SW480 (cell line): ENCODE data around the gene NFKBIE.

Experiments used
- DNase-seq: peaks from one replicate; pipeline ENCODE4 v3.0.0-alpha.2; 2016; ENCODE audit warnings: low spot score

The NFKBIE gene

DNA sequence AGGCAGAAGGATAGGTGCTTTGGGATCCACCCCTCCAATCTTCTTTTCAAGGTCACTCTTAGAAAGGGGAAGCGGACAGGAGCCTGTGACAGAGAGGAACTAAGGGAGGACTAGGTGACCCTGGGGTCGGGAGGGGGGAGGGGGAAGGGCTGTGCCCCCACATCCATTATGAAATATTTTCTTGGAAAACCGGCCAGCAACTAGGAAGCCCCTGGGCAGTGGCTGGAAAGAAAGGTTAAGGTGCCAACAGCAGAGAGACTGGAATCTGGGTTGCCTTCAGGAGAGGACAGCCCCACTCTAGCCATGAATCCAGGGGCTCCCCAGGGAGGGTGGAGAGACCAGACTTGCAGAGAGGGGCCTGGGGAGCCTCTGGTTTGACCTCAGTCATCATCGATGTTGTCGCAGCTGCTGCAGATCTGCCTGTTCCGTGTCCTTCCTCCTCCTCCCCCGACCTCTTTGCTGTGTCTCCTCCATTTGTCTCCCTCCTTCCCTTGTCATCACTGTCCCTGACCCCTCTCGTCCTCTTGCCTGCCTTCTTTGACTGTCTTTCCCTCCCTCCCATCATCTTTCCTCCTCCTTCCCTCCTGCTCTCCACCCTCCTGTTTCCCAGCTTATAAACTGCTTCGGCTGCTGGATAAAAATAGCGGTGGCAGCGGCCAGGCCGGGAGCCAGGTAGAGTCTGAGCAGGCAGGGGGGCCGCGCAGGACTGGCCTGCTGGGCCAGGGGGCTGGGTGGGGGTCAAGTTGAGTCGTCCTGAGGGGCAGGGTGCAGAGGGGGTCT lies 38.8 kb downstream of the NFKBIE start:
- no peak for DNase-seq

DNA sequence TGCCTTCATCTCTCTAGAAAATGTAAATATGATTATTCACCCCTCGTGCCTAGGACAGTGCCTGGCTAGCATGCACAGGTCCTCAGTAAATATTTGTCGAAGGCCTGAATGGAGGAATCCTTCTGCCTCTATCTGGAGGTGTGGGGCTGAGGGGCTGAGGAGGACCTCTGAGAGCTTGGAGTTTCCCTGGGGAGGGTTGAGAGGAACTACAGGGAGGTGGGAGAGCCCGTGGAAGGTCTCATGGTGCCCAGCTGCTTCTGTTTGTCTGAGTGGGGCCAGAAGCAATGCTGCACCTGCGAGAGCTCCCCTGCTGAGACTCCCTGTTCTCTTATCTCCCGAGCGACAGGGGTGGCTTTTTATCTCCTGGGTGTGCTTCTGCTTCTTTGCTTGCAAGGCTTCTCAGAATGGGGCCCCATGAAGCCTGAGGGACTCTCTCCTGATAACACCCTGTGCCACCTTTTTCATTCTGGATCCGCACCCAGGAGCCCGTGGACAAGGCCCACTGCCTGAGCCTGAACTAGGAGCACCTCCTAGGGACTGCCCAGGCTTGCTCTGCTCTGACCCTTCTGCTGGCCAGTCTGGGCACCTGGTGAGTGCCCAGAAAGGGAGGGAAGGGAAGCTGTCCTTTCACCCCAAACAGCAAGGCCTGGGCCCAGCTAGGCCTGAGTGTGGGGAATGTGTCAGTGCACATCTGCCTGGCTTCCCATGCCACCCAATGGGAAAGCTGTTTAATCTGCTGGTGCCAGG lies 39.6 kb downstream of the NFKBIE start:
- DNase-seq = no peak

DNA sequence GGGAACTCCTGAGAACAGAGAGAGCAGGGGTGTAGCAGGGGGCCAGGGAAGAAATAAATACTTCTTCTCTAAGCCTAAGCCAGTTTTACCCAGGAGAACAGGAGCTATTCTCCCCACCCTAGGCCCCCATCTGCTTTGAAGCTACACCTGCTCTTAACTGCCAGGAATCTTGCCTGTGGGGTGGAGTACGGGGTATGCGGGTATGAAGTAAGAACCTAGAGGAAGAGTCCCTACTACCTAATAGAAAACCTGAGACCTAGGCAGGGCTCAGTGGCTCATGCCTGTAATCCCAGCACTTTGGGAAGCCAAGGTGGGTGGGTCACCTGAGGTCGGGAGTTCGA lies 40.4 kb downstream of the NFKBIE start:
- DNase-seq = no peak

DNA sequence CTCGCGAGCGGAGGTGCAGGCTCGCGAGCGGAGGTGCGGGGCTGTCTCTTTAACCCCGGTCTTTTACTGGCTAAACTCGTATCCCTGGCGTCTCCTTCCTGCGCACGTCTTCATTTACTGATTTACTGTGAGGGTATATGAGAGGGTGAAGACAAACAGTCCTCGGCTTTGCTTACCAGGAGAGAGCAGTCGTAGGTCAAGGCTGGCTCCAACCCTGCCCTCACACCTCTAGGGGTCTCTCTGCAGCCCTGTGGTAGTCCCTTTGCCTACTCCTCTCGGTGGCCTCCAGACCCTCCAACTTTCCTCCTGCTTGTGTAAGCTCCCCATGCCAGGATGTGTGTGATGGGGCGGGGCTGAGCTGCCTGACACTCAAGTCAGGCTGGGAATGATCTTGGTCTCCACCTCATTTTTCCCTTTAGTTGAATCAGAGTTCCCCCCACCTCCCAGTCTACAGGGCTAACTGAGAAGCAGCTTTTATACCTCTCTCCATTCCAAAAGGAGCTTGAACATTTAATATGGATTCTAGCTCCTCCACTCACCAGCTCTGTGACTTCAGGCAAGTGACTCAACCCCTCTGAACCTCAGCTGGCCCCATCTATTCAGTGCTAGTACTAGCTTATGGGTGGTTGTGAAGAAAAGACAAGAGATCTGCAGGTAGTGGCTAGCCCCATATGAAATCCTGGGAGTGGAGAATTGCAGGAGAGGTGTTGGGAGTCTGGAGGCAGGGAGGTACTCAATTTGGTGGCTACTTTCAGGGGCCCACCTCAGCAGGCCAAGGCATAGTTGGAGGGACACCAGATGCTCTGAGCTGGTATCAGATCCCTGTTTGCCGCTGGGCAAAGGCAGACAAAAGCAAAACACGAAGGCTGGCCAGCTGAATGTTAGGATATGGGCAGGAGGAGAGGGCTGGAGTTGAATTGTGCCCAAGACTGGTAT lies 41.1 kb downstream of the NFKBIE start:
- peak; percentile 41 for DNase-seq

DNA sequence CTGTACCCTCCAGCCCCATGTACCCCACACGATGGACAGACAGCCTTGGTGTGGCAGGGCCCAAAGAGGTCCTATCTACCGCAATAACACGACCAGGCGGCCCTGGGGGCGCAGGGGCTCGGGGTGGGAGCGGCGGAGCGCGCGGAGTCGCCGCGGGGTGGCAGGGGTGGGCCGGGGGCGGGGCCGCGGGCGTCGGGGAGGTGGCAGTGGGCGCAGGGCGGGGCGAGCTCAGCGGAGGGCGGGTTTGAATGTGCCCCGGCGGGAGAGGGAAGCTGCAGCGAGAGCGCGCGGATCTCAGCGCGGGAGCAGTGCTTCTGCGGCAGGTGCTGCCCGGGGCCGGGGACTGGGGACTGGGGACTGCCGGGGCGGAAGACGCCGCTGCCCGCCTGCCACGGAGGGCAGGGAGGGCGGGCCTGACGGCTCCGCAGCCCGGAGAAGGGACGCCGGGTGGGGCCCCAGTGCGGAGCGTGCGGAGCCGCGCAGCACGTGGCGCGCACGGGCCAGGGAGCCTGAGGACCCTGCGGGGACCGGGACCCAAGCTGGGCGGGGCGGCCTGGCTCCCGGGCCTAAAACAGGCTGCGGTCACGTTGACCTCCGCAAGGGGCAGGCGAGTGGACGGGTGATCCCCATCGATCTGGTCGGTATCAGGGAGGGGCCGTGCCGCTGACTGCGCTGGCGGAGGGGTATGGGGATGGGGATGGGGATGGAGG lies 41.9 kb downstream of the NFKBIE start, which contains the start of gene SLC29A1:
Gene SLC29A1 (plus strand): TSS at position 277 of the 710 bp plus-strand sequence. CDS start 3,719 bp downstream, outside the sequence.
- peak; percentile 67 for DNase-seq

DNA sequence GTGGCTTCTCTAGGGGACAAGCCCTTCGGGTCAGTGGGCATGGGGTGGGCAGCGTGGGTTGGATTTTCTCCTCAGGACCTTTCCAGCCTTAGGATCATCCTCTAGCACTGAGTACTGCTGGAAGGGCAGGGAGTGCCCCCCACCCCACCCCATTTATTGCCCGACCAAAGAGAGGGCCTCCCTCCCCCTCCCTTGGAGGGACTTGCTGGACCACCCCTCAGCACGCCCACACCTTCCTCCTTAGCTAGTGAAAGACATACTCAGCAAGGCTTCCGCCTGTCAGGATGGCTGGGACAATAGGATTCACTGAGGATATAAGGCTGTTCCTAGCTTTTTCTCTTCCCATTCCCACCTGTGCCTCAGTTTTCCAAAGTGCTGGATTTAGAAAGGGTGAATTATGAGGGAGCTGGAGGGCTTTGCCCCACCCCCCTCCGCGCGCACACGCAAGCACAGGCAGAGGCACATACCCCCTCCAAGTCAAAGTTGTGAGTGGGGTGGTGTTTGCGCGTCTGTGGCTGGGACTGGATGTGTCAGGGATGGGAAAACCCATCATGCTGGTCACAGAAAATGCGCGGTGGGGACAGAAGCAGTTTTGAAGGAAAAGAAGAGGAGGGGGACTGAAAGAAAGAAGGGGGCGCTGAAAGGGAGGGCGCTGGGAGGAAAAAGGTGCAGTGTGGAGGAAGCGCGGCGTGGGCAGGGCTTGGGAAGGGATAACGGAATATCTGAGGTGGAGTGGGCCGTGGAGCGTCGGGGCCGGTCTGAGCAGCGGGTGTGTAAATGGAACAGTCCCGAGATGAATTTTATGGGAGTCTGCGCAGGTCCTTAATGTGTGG lies 42.6 kb downstream of the NFKBIE start:
- no peak for DNase-seq

DNA sequence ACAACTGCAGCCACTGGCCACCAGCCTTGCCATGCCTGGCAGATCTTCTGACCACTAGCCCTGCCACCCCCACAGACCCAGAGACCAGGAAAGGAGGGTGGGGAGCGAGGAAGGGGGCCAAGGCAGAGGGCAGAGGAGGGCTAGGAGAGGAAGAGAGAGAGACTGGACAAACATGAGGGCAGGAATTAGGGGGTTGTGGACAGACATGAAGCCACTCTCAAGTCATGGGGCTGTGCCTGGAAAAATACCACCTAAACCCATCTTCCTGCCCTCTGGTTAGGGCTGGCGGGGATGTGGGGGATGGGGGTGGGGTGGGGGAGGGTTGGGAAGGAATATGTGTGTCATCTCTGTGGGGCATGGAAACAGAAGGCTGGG lies 43.4 kb downstream of the NFKBIE start:
- DNase-seq = no peak

DNA sequence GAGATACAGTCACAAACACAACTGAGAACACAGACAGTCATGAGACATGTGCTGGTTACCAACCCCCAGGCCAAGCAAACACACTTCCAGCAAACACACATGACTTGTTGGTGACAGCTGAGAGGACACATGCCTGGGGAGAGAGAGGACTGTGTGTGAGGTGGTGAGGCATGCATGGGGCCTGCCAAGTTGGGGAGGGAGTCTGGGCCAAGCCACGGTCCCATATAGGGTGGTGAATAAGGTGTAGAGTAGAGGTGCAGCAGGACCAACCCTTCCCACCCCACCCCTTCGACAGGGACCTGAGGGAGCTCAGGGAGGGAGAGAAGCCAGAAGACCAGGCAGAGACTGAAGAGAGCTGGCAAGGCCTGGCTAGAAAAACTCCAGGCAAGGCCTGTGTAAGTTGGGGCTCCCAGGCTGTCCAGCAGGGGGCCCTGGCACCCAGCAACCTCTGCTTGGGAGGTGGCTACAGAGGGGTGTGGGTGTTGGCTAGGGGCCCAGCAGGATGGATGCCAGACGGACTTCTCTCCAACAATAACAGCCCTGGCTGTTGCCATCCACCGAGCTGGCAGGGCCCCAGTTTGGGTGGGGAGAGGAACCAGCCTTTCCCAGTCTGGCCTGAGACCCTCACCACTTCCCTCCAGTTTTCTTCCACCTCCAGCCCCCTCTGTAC lies 43.9 kb downstream of the NFKBIE start:
- DNase-seq = peak; percentile 78

DNA sequence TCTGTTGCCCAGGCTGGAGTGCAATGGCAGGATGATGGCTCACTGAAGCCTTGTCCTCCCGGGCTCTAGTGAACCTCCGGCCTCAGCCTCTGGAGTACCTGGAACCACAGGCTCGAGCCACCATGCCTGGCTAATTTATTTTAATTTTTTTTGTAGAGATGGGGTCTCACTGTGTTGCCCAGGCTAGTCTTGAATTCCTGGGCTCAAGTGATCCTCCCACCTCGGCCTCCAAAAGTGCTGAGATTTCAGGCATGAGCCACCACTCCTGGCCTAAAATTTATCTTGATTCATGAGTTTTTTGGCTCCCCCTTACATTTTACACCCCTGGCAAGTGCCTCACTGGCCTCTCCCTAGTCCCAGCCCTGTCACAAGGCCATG lies 44.4 kb downstream of the NFKBIE start:
- no peak for DNase-seq

DNA sequence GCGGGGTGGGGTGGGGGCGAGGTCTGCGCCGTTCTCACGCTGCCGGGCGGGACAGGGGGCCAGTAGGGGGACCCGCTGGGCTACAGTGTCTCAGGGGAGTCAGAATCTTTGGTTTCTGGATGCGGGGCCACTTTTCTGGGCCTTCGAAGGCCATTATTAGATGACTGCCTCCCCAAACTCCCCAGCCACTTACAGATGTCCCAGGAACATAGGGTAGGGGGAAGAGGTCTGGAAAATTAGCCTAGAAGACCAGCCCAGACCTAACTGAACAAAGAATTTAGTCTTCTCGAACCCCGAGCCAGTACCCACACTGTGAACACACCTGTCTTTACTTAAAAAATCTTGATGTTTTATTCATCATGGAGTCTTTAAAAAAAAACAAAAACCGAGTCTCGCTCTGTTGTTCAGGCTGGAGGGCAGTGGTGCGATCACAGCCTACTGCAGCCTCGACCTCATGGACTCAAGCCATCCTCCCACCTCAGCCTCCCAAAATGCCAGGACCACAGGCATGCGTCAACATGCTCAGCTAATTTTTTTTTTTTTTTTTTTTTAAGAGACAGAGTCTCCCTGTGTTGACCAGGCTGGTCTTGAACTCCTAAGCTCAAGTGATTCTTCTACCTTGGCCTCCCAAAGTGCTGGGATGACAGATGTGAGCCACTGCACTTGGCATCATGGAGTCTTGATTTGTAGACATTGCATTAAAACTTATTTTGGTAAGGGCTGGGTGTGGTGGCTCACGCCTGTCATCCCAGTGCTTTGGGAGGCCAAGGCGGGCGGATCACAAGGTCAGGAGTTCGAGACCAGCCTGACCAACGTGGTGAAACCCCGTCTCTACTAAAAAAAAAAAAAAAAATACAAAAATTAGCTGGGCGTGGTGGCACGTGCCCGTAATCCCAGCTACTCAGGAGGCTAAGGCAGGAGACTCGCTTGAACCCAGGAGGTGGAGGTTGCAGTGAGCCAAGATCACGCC lies 45.3 kb downstream of the NFKBIE start:
- no peak for DNase-seq

DNA sequence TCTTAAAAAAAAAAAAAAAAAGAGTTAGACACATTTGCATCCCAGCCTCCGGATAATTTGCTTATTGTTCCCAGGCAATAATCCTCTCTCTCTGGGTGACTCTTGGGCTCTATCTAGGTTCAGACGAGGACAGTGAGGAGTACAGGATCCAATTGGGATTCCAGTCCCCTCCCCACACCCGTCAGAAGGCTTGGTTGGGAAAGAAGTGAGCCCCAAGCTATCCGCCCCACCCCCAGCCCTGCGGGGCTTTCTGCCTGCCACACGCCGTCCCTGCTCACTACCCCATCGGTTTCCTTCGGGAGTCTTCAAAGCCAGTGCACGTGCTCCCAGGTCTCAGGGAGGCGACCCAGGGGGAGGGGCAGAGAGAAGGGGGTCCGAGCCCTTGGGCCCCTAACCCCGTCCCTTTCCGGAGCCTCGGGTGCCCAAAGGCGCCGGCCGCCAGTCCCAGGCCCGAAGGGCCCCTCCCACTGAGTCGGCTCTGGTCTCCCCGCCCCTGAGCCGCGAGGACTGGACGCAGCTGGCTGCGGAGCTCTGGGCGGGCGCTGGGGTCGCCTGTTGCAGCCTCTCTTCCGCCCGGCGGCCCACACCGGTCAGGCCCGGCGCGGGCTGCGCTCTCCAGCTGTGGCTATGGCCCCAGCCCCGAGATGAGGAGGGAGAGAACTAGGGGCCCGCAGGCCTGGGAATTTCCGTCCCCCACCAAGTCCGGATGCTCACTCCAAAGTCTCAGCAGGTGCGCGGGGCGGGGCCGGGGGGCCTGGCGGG lies 46.1 kb downstream of the NFKBIE start:
- peak; percentile 69 for DNase-seq

DNA sequence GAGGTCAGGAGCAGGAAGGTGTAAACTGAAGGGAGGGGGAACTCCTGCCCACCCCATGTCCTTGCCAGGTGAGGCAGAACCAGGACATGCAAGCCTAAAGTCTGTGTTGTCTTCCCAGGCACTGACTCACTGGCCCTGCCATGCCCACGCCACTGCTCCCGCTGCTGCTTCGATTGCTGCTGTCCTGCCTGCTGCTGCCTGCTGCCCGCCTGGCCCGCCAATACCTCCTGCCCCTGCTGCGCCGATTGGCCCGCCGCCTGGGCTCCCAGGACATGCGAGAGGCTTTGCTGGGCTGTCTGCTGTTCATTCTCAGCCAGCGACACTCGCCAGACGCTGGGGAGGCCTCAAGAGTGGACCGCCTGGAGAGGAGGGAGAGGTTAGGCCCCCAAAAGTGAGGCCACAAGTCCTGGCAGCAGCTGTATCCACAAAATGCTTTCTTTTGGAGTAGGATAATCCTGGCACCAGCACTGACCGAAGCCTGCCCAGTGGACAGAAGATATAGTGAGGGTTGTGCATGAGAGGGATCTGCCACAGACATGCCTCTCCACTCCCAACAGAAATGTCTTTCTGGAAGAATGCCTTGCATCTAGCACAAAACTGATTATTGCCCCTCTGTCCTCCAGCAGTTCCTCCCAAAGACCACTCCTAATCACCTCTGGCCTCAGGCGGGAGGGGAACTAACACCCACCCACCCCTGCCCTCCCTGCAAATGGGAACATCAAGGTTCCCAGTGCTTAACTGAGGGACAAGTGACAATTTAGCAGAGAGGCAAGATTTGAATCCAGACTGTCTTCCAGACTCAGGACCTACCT lies 47.8 kb downstream of the NFKBIE start:
- no peak for DNase-seq

DNA sequence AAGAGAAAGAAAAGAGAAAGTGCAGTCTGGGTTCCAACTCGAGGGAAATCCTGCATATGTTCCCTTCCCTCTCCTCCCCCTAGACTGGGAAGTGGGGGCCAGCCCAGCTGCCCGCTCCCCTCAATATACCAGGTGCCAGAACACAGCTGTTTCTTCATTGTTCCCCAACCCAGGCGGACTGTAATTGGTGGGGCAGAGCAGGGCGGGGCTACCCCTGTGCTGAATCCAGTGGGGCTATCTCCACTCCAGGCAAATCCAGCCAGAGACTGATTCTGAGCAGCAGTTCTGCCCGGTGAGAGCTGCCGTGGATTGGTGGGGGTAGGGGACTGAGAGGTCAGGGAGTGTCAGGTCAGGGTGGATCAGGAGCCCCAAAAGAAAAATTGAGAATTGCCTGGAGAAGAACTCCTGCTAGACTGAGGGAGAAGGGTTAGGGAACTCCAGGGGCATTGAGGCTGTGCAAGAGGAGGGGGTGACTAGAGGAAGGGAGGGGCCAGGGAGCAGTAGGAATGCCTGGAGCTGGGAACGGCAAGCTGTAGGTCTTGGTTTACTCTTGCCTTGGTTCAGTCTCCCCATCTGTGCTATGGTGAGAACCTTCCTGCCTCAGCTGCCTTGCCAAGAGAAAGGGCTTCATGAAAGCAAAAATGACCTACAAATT lies 48.5 kb downstream of the NFKBIE start, which contains the start of gene MYMX:
Gene MYMX (plus strand): TSS at position 250 of the 655 bp plus-strand sequence. CDS start 546 bp downstream, outside the sequence.
- DNase-seq = no peak

DNA sequence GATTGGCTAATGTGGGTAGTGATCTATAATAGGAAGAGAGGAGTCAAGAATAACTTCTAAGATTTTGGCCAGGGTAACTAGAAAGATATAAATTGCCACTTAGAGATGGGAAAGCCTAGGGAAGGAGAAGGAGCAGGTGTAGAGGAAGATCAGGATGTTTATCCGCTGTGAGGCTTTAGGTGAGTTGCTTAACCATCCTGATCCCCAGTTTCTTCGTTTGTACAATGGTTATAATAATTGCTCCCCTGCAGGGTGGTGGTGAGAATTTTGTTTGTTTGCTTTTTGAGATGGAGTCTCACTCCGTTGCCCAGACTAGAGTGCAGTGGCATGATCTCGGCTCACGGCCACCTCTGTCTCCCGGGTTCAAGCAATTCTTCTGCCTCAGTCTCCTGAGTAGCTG lies 51.0 kb downstream of the NFKBIE start:
- DNase-seq = no peak

DNA sequence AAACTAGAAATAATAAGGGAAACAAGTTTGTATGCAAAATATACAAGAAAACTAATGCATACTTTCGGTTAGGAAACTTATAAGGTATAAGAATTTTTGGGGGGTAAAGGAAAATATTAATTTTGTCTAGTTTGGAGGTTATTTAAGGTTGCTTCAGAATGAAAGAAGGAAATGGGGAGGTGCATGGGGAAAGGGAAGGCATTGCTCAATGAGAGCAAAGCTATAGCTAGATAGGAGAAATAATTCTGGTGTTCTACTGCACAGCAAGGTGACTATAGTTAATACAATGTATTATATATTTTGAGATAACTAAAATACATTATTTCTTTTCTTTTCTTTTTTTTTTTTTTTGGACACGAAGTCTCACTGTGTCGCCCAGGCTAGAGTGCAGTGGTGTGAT lies 54.1 kb downstream of the NFKBIE start:
- DNase-seq = no peak
